CD4-positive, alpha-beta T cell treated with Interleukin-10 for 1 hour (primary cell): ENCODE results near the gene TLL1.
A peak's percentile ranks its signal among the peaks of the same experiment; 100 is the strongest.

Experiments
- DNase-seq: peaks from one replicate; pipeline ENCODE4 v3.0.0-alpha.2; 2020

The TLL1 gene

GRCh38 chr4:166066936-166067335 is 193.9 kb downstream of the TLL1 start:
- no peak for DNase-seq

GRCh38 chr4:166067915-166068314 is 194.9 kb downstream of the TLL1 start:
- no peak for DNase-seq

GRCh38 chr4:166073783-166074182 is 200.7 kb downstream of the TLL1 start:
- no peak for DNase-seq

- DNase-seq: no peak
Measured at GRCh38 chr4:166075599-166075998, 202.6 kb downstream of the TLL1 start.

GRCh38 chr4:166077782-166078181 is 204.7 kb downstream of the TLL1 start:
- DNase-seq: no peak

GRCh38 chr4:166078383-166078782 is 205.3 kb downstream of the TLL1 start:
- DNase-seq: no peak

GRCh38 chr4:166078955-166079354 is 205.9 kb downstream of the TLL1 start:
- DNase-seq: no peak

GRCh38 chr4:166087569-166087968 is 214.5 kb downstream of the TLL1 start:
- DNase-seq: no peak

GRCh38 chr4:166088576-166088975 is 215.5 kb downstream of the TLL1 start:
- DNase-seq: no peak

- no peak for DNase-seq
Measured at GRCh38 chr4:166091146-166091545, 218.1 kb downstream of the TLL1 start.

- peak; percentile 33 for DNase-seq
Measured at GRCh38 chr4:166091912-166092510, 219.0 kb downstream of the TLL1 start.

GRCh38 chr4:166092797-166093290 is 219.8 kb downstream of the TLL1 start:
- no peak for DNase-seq

GRCh38 chr4:166104623-166105022 is 231.6 kb downstream of the TLL1 start:
- no peak for DNase-seq

- no peak for DNase-seq
Measured at GRCh38 chr4:166121897-166122296, 248.9 kb downstream of the TLL1 start.

- no peak for DNase-seq
Measured at GRCh38 chr4:166123546-166123945, 250.5 kb downstream of the TLL1 start.

GRCh38 chr4:166128403-166128802 is 255.4 kb downstream of the TLL1 start:
- no peak for DNase-seq

- no peak for DNase-seq
Measured at GRCh38 chr4:166134285-166134684, 261.2 kb downstream of the TLL1 start.

GRCh38 chr4:166140951-166141350 is 267.9 kb downstream of the TLL1 start:
- no peak for DNase-seq

GRCh38 chr4:166143227-166143626 is 270.2 kb downstream of the TLL1 start:
- DNase-seq: peak; percentile 24

GRCh38 chr4:166144607-166145006 is 271.6 kb downstream of the TLL1 start:
- DNase-seq: no peak

- no peak for DNase-seq
Measured at GRCh38 chr4:166146806-166147540, 273.9 kb downstream of the TLL1 start.
